WTC11 (cell line): ENCODE results near the gene ATAD3C. TPM values are rescaled to one million over a fixed set of nuclear protein-coding genes. Genes with fewer than 3 reads are reported as not detected.

Experiments
- EMX1 ChIP-seq: fragments of 250-450 bp; sonication (Bioruptor Pico); IDR thresholded peaks from 2 replicates; pipeline ENCODE4 v1.8.0; 2021; ENCODE audit warnings: mild to moderate bottlenecking
- ESRRA ChIP-seq: sonication (generic); formaldehyde crosslinking; IDR thresholded peaks from 2 replicates; pipeline ENCODE4 v1.8.1; 2022; ENCODE audit warnings: mild to moderate bottlenecking, missing genetic modification reagents, borderline replicate concordance
- ETV6 ChIP-seq: sonication (generic); formaldehyde crosslinking; IDR thresholded peaks from 2 replicates; pipeline ENCODE4 v1.8.1; 2022; ENCODE audit warnings: mild to moderate bottlenecking, missing genetic modification reagents
- FOXJ3 ChIP-seq: sonication (generic); formaldehyde crosslinking; IDR thresholded peaks from 2 replicates; pipeline ENCODE4 v1.9.0; 2021; ENCODE audit warnings: missing genetic modification reagents, mild to moderate bottlenecking, borderline replicate concordance
- FOXP1 ChIP-seq: sonication (generic); formaldehyde crosslinking; IDR thresholded peaks from 2 replicates; pipeline ENCODE4 v1.8.0; 2022; ENCODE audit warnings: missing genetic modification reagents, mild to moderate bottlenecking, moderate library complexity, borderline replicate concordance
- GTF2I ChIP-seq: fragments of 250-450 bp; sonication (Bioruptor Pico); conservative IDR thresholded peaks from 2 replicates; pipeline ENCODE4 v1.4.0; 2021; ENCODE audit warnings: mild to moderate bottlenecking
- JUN ChIP-seq: sonication (generic); formaldehyde crosslinking; IDR thresholded peaks from 2 replicates; pipeline ENCODE4 v1.8.0; 2023; ENCODE audit warnings: mild to moderate bottlenecking, missing genetic modification reagents
- MYBL2 ChIP-seq: sonication (generic); formaldehyde crosslinking; IDR thresholded peaks from 2 replicates; pipeline ENCODE4 v1.8.1; 2023; ENCODE audit warnings: mild to moderate bottlenecking, moderate library complexity, missing genetic modification reagents
- NFATC4 ChIP-seq: fragments of 250-450 bp; sonication (Bioruptor Pico); IDR thresholded peaks from 2 replicates; pipeline ENCODE4 v1.9.0; 2021; ENCODE audit warnings: mild to moderate bottlenecking
- NR2C2 ChIP-seq: sonication (generic); formaldehyde crosslinking; IDR thresholded peaks from 2 replicates; pipeline ENCODE4 v1.8.0; 2022; ENCODE audit warnings: mild to moderate bottlenecking, missing genetic modification reagents
- PRRX2 ChIP-seq: fragments of 250-450 bp; sonication (Bioruptor Pico); IDR thresholded peaks from 2 replicates; pipeline ENCODE4 v1.8.0; 2021; ENCODE audit warnings: mild to moderate bottlenecking
- RORB ChIP-seq: fragments of 250-450 bp; sonication (Bioruptor Pico); IDR thresholded peaks from 2 replicates; pipeline ENCODE4 v1.9.0; 2021; ENCODE audit warnings: mild to moderate bottlenecking
- SMAD3 ChIP-seq: sonication (generic); formaldehyde crosslinking; IDR thresholded peaks from 2 replicates; pipeline ENCODE4 v1.8.0; 2022; ENCODE audit warnings: missing genetic modification reagents, mild to moderate bottlenecking, borderline replicate concordance
- SMAD4 ChIP-seq: sonication (generic); formaldehyde crosslinking; IDR thresholded peaks from 2 replicates; pipeline ENCODE4 v1.8.0; 2022; ENCODE audit warnings: mild to moderate bottlenecking, missing genetic modification reagents
- TEAD1 ChIP-seq: sonication (generic); formaldehyde crosslinking; IDR thresholded peaks from 2 replicates; pipeline ENCODE4 v1.8.0; 2022; ENCODE audit warnings: mild to moderate bottlenecking, missing genetic modification reagents
- ZBTB21 ChIP-seq: sonication (generic); formaldehyde crosslinking; IDR thresholded peaks from 2 replicates; pipeline ENCODE4 v1.8.1; 2023; ENCODE audit warnings: mild to moderate bottlenecking, missing genetic modification reagents, borderline replicate concordance
- ZNF263 ChIP-seq: sonication (generic); formaldehyde crosslinking; IDR thresholded peaks from 2 replicates; pipeline ENCODE4 v1.8.1; 2022; ENCODE audit warnings: low read depth, mild to moderate bottlenecking, moderate library complexity, missing genetic modification reagents
- ZNF423 ChIP-seq: fragments of 250-450 bp; sonication (Bioruptor Pico); IDR thresholded peaks from 2 replicates; pipeline ENCODE4 v2.1.2; 2022; ENCODE audit warnings: mild to moderate bottlenecking, moderate library complexity
- total RNA-seq: library from RNA; stranded (reverse); gene quantifications from 3 replicates; pipeline ENCODE4 v1.2.3, GENCODE V29; 2021
- TF ChIP-seq, protein P1 (sequence below): fragments of 250-450 bp; sonication (Bioruptor Pico); IDR thresholded peaks from 2 replicates; pipeline ENCODE4 v1.9.0; 2021; ENCODE audit warnings: mild to moderate bottlenecking
- TF ChIP-seq, protein P2 (sequence below): fragments of 250-450 bp; sonication (Bioruptor Pico); conservative IDR thresholded peaks from 2 replicates; pipeline ENCODE4 v1.9.0; 2021; ENCODE audit warnings: mild to moderate bottlenecking
- TF ChIP-seq, protein P3 (sequence below): sonication (generic); formaldehyde crosslinking; IDR thresholded peaks from 2 replicates; pipeline ENCODE4 v1.8.1; 2023; ENCODE audit warnings: mild to moderate bottlenecking, missing genetic modification reagents, moderate library complexity
- TF ChIP-seq, protein P4 (sequence below): sonication (generic); formaldehyde crosslinking; IDR thresholded peaks from 2 replicates; pipeline ENCODE4 v1.8.1; 2022; ENCODE audit warnings: missing genetic modification reagents, borderline replicate concordance
- TF ChIP-seq, protein P5 (sequence below): sonication (generic); formaldehyde crosslinking; IDR thresholded peaks from 2 replicates; pipeline ENCODE4 v1.8.0; 2023; ENCODE audit warnings: missing genetic modification reagents
- TF ChIP-seq, protein P6 (sequence below): sonication (generic); formaldehyde crosslinking; IDR thresholded peaks from 2 replicates; pipeline ENCODE4 v1.8.0; 2023; ENCODE audit warnings: missing genetic modification reagents, mild to moderate bottlenecking, borderline replicate concordance
- TF ChIP-seq, protein P7 (sequence below): fragments of 250-450 bp; sonication (Bioruptor Pico); IDR thresholded peaks from 2 replicates; pipeline ENCODE4 v1.8.0; 2021; ENCODE audit warnings: mild to moderate bottlenecking

Gene ATAD3C
- total RNA-seq, 1 experiment from 2014 or later, result 0.61 TPM

DNA sequence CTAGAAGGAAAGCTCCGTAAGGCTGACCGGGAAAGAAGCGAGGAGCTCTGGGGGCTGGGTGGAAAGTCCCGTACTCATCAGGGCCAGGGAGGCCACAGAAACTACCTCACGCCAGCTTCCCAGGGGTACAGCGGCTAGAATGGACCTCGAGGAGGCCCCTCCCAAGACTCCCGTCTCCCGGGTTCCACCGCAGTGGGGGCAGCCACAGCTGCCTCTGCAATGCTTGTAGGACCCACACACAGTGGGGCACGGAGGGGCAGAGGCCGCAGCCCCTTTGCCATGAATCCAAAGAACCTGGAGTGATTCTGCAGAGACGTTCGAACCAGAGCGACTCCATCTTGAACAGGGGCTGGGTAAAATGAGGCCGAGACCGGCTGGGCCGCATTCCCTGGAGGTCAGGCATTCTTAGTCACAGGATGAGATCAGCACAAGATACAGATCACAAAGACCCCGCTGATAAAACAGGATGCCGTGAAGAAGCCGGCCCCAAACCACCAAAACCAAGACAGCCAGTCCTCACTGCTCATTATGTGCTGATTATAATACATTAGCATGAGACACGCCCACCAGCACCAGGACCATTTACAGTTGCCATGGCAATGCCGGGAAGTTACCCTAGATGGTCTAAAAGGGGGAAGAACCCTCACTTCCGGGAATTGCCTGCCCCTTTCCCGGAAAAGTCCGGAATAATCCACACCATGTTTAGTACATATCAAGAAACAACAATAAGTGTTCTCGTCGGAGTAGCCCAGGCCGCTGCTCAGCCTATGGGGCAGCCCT, 26.8 kb upstream of the ATAD3C start (continued):
- TF ChIP-seq, protein P1, sequence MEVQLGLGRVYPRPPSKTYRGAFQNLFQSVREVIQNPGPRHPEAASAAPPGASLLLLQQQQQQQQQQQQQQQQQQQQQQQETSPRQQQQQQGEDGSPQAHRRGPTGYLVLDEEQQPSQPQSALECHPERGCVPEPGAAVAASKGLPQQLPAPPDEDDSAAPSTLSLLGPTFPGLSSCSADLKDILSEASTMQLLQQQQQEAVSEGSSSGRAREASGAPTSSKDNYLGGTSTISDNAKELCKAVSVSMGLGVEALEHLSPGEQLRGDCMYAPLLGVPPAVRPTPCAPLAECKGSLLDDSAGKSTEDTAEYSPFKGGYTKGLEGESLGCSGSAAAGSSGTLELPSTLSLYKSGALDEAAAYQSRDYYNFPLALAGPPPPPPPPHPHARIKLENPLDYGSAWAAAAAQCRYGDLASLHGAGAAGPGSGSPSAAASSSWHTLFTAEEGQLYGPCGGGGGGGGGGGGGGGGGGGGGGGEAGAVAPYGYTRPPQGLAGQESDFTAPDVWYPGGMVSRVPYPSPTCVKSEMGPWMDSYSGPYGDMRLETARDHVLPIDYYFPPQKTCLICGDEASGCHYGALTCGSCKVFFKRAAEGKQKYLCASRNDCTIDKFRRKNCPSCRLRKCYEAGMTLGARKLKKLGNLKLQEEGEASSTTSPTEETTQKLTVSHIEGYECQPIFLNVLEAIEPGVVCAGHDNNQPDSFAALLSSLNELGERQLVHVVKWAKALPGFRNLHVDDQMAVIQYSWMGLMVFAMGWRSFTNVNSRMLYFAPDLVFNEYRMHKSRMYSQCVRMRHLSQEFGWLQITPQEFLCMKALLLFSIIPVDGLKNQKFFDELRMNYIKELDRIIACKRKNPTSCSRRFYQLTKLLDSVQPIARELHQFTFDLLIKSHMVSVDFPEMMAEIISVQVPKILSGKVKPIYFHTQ, result 0 out of 2 replicates have a peak, but pooled peaks have one; percentile 49
- TF ChIP-seq, protein P2, sequence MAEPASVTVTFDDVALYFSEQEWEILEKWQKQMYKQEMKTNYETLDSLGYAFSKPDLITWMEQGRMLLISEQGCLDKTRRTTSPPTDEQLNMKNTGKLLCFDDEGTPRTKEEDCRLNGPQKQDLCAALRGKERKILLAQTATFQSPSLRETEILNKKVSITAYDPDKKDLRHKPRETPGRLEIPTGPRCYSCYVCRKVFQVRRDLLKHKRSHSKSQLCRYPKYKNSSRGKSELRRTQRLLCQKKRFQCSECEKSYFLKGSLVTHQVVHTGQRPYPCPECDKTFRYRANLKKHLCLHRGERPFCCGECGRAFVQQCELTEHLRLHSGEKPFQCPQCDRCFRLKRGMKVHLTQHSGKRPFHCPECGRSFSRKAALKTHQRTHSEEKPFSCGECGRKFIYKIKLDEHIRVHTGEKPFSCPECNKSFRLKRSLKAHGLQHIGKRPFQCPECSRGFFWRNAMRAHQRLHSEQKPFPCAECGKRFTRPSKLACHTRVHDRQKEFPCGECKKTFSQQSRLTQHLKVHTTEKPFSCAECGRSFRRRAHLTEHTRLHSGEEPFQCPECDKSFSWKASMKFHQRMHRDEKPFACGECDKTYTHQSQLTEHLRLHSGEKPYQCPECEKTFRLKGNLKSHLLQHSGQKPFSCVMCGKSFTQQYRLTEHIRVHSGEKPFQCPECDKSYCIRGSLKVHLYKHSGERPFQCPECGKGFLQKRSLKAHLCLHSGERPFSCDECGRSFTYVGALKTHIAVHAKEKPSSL (CRISPR knock-in tag), result no peak
- TF ChIP-seq, protein P3, sequence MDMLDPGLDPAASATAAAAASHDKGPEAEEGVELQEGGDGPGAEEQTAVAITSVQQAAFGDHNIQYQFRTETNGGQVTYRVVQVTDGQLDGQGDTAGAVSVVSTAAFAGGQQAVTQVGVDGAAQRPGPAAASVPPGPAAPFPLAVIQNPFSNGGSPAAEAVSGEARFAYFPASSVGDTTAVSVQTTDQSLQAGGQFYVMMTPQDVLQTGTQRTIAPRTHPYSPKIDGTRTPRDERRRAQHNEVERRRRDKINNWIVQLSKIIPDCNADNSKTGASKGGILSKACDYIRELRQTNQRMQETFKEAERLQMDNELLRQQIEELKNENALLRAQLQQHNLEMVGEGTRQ (CRISPR knock-in tag), result no peak
- TF ChIP-seq NR2C2 (CRISPR knock-in tag) (no peak), PRRX2 (CRISPR knock-in tag) (no peak), EMX1 (CRISPR knock-in tag) (peak; percentile 60; the same call in 1 of the 2 replicates), TEAD1 (no peak), NFATC4 (CRISPR knock-in tag) (no peak), ESRRA (CRISPR knock-in tag) (no peak), FOXP1 (CRISPR knock-in tag) (no peak), JUN (CRISPR knock-in tag) (no peak), ZBTB21 (CRISPR knock-in tag) (no peak), MYBL2 (CRISPR knock-in tag) (no peak), ZNF263 (no peak), ZNF423 (CRISPR knock-in tag) (no peak), GTF2I (no peak), ETV6 (CRISPR knock-in tag) (no peak), SMAD3 (no peak), SMAD4 (no peak), FOXJ3 (CRISPR knock-in tag) (no peak), RORB (CRISPR knock-in tag) (no peak)
- TF ChIP-seq, protein P4, sequence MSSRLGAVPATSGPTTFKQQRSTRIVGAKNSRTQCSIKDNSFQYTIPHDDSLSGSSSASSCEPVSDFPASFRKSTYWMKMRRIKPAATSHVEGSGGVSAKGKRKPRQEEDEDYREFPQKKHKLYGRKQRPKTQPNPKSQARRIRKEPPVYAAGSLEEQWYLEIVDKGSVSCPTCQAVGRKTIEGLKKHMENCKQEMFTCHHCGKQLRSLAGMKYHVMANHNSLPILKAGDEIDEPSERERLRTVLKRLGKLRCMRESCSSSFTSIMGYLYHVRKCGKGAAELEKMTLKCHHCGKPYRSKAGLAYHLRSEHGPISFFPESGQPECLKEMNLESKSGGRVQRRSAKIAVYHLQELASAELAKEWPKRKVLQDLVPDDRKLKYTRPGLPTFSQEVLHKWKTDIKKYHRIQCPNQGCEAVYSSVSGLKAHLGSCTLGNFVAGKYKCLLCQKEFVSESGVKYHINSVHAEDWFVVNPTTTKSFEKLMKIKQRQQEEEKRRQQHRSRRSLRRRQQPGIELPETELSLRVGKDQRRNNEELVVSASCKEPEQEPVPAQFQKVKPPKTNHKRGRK, result no peak
- TF ChIP-seq, protein P5, sequence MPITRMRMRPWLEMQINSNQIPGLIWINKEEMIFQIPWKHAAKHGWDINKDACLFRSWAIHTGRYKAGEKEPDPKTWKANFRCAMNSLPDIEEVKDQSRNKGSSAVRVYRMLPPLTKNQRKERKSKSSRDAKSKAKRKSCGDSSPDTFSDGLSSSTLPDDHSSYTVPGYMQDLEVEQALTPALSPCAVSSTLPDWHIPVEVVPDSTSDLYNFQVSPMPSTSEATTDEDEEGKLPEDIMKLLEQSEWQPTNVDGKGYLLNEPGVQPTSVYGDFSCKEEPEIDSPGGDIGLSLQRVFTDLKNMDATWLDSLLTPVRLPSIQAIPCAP (CRISPR knock-in tag), result no peak
- TF ChIP-seq, protein P6, sequence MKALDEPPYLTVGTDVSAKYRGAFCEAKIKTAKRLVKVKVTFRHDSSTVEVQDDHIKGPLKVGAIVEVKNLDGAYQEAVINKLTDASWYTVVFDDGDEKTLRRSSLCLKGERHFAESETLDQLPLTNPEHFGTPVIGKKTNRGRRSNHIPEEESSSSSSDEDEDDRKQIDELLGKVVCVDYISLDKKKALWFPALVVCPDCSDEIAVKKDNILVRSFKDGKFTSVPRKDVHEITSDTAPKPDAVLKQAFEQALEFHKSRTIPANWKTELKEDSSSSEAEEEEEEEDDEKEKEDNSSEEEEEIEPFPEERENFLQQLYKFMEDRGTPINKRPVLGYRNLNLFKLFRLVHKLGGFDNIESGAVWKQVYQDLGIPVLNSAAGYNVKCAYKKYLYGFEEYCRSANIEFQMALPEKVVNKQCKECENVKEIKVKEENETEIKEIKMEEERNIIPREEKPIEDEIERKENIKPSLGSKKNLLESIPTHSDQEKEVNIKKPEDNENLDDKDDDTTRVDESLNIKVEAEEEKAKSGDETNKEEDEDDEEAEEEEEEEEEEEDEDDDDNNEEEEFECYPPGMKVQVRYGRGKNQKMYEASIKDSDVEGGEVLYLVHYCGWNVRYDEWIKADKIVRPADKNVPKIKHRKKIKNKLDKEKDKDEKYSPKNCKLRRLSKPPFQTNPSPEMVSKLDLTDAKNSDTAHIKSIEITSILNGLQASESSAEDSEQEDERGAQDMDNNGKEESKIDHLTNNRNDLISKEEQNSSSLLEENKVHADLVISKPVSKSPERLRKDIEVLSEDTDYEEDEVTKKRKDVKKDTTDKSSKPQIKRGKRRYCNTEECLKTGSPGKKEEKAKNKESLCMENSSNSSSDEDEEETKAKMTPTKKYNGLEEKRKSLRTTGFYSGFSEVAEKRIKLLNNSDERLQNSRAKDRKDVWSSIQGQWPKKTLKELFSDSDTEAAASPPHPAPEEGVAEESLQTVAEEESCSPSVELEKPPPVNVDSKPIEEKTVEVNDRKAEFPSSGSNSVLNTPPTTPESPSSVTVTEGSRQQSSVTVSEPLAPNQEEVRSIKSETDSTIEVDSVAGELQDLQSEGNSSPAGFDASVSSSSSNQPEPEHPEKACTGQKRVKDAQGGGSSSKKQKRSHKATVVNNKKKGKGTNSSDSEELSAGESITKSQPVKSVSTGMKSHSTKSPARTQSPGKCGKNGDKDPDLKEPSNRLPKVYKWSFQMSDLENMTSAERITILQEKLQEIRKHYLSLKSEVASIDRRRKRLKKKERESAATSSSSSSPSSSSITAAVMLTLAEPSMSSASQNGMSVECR (CRISPR knock-in tag), result no peak
- TF ChIP-seq, protein P7, sequence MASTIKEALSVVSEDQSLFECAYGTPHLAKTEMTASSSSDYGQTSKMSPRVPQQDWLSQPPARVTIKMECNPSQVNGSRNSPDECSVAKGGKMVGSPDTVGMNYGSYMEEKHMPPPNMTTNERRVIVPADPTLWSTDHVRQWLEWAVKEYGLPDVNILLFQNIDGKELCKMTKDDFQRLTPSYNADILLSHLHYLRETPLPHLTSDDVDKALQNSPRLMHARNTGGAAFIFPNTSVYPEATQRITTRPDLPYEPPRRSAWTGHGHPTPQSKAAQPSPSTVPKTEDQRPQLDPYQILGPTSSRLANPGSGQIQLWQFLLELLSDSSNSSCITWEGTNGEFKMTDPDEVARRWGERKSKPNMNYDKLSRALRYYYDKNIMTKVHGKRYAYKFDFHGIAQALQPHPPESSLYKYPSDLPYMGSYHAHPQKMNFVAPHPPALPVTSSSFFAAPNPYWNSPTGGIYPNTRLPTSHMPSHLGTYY (CRISPR knock-in tag), result 0 out of 2 replicates have a peak, but pooled peaks have one; percentile 39
